Parathyroid adenoma (tissue), 2 donors: Measurements from ENCODE around the gene FAM24B.
"Not testable (repeated sequence)": the region's sequence is repeated elsewhere in the genome, so short reads cannot be mapped to it uniquely, and the experiment has no call there.

Experiments
- H2AFZ ChIP-seq: fragments of 300-600 bp; sonication (generic); one replicate; pipeline ENCODE4 v1.7.0; 2017; ENCODE audit warnings: antibody characterized with exemption, mild to moderate bottlenecking
- H3K27ac ChIP-seq: fragments of 300-600 bp; sonication (generic); one replicate; pipeline ENCODE4 v1.7.0; 2017
- H3K27me3 ChIP-seq: fragments of 300-600 bp; sonication (generic); one replicate; pipeline ENCODE4 v1.7.0; 2017; ENCODE audit warnings: low read length; ENCODE audit not compliant: control insufficient read depth, insufficient read depth
- H3K36me3 ChIP-seq: fragments of 300-600 bp; sonication (generic); one replicate; pipeline ENCODE4 v1.7.0; 2017; ENCODE audit warnings: low read length; ENCODE audit not compliant: control insufficient read depth, insufficient read depth
- H3K4me1 ChIP-seq: fragments of 300-600 bp; sonication (generic); one replicate; pipeline ENCODE4 v1.7.0; 2017; ENCODE audit warnings: control low read depth
- H3K4me2 ChIP-seq: fragments of 300-600 bp; sonication (generic); one replicate; pipeline ENCODE4 v1.7.0; 2017; ENCODE audit warnings: low read length
- H3K4me3 ChIP-seq: fragments of 300-600 bp; sonication (generic); one replicate; pipeline ENCODE4 v1.7.0; 2017; ENCODE audit warnings: low read depth, low read length
- H3K79me2 ChIP-seq: fragments of 300-600 bp; sonication (generic); one replicate; pipeline ENCODE4 v1.7.0; 2017; ENCODE audit warnings: control low read depth
- H3K9ac ChIP-seq: fragments of 300-600 bp; sonication (generic); one replicate; pipeline ENCODE4 v1.7.0; 2017; ENCODE audit warnings: mild to moderate bottlenecking
- H3K9me3 ChIP-seq: fragments of 300-600 bp; sonication (generic); one replicate; pipeline ENCODE4 v1.7.0; 2017; ENCODE audit warnings: low read length; ENCODE audit not compliant: control insufficient read depth
- CTCF ChIP-seq: fragments of 300-600 bp; sonication (generic); IDR thresholded peaks from one replicate; pipeline ENCODE4 v1.7.0; 2017; ENCODE audit warnings: antibody characterized with exemption, mild to moderate bottlenecking
- donor health status: primary hyperparathyroidism.

The FAM24B gene

GRCh38 chr10:122879339-122880273 is at the start of gene FAM24B:
TSS of gene FAM24B (minus strand) at chr10:122879581. CDS start at chr10:122850515, 29,066 bp downstream.
- H3K9me3 ChIP-seq = no peaks in the 10 kb centered on the region
- no peak within 1 kb of the TSS for H3K9ac ChIP-seq
- H3K4me2 ChIP-seq = peak within 1 kb of the TSS; percentile 91
- peak within 1 kb of the TSS; percentile 81 for H2AFZ ChIP-seq
- peak within 1 kb of the TSS; percentile 34 for H3K27ac ChIP-seq
- no peak for TF ChIP-seq CTCF
- no peaks in the 10 kb centered on the region for H3K27me3 ChIP-seq
- H3K4me1 ChIP-seq = no peaks in the 10 kb centered on the region
- no peaks in the 10 kb centered on the region for H3K36me3 ChIP-seq
- peak within 1 kb of the TSS; percentile 56 for H3K4me3 ChIP-seq
- H3K79me2 ChIP-seq = peaks cover 5% of the 10 kb centered on the region

- Histone ChIP-seq H3K4me3 (no peak overlapping the region), H3K36me3 (no peaks in the 10 kb centered on the region), H3K27ac (no peak overlapping the region), H3K4me2 (no peak overlapping the region), H2AFZ (no peak overlapping the region), H3K9me3 (no peaks in the 10 kb centered on the region), H3K79me2 (no peaks in the 10 kb centered on the region), H3K27me3 (no peaks in the 10 kb centered on the region), H3K4me1 (no peaks in the 10 kb centered on the region), H3K9ac (no peak overlapping the region)
- TF ChIP-seq CTCF = no peak
Measured at GRCh38 chr10:122915700-122916099, 36.3 kb upstream of the FAM24B start.

- Histone ChIP-seq H3K4me2 (no peak overlapping the region), H3K27me3 (no peaks in the 10 kb centered on the region), H3K4me3 (no peak overlapping the region), H3K27ac (no peak overlapping the region), H3K9ac (no peak overlapping the region), H2AFZ (no peak overlapping the region), H3K36me3 (peaks cover 2% of the 10 kb centered on the region), H3K79me2 (no peaks in the 10 kb centered on the region), H3K9me3 (no peaks in the 10 kb centered on the region), H3K4me1 (no peaks in the 10 kb centered on the region)
- TF ChIP-seq CTCF = no peak
Measured at GRCh38 chr10:122911889-122912484, 32.6 kb upstream of the FAM24B start.

- no peaks in the 10 kb centered on the region for H3K79me2 ChIP-seq
- no peaks in the 10 kb centered on the region for H3K9me3 ChIP-seq
- peaks cover 2% of the 10 kb centered on the region for H3K36me3 ChIP-seq
- no peak within 1 kb of the TSS for H3K27ac ChIP-seq
- H3K4me3 ChIP-seq = no peak within 1 kb of the TSS
- H3K27me3 ChIP-seq = no peaks in the 10 kb centered on the region
- H2AFZ ChIP-seq = no peak within 1 kb of the TSS
- no peak within 1 kb of the TSS for H3K9ac ChIP-seq
- TF ChIP-seq CTCF = no peak
- H3K4me1 ChIP-seq = no peaks in the 10 kb centered on the region
- H3K4me2 ChIP-seq = no peak within 1 kb of the TSS
Measured at GRCh38 chr10:122910310-122910709, 30.9 kb upstream of the FAM24B start, which contains the start of gene FAM24A. TSS of gene FAM24A (plus strand) at chr10:122910610. CDS start at chr10:122911635, 1,025 bp downstream.

- H3K9ac ChIP-seq, H3K36me3 ChIP-seq, H3K4me2 ChIP-seq, H2AFZ ChIP-seq, H3K27me3 ChIP-seq, H3K27ac ChIP-seq, H3K4me3 ChIP-seq, H3K9me3 ChIP-seq, H3K4me1 ChIP-seq, H3K79me2 ChIP-seq: not testable (repeated sequence)
Measured at GRCh38 chr10:122903861-122904260, 24.5 kb upstream of the FAM24B start.
